ENCODE results near the gene ALG11. TPM values are rescaled to one million over a fixed set of nuclear protein-coding genes. Genes with fewer than 3 reads are reported as not detected.

The ALG11 gene
- total RNA-seq, 1 donor from 2014 or later, result 57.7 TPM

DNA sequence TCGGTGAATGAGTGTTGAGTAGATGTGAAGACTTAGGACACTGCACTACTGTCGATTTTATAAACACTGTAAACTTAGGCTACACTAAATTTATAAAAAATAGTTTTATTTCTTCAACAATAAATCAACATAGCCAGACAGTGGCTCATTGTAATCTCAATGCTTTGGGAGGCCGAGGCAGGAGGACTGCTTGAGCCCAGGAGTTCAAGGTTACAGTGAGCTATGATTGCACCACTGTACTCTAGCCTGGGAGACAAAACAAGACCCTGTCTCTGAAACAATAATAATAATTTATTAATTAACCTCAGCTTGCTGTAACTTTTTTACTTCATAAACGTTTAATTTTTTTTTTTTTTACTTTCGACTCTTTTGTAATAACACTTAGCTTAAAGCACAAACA, 35.3 kb upstream of the ALG11 start:
- Histone ChIP-seq H3K36me3 (ENCODE audit: insufficient read depth, low read length) (no peaks in the 10 kb centered on the region), H3K79me2 (ENCODE audit: insufficient read depth, low read length) (no peaks in the 10 kb centered on the region), H3K4me3 (ENCODE audit: insufficient read depth, low read depth, low read length) (no peak overlapping the region), H2AFZ (ENCODE audit: low read depth, low read length) (no peak overlapping the region), H3K9ac (ENCODE audit: low read length) (no peak overlapping the region), H3K27ac (ENCODE audit: low read depth, low read length) (no peak overlapping the region), H4K20me1 (ENCODE audit: insufficient read depth, low read length) (no peaks in the 10 kb centered on the region), H3K27me3 (ENCODE audit: insufficient read depth, low read length) (no peaks in the 10 kb centered on the region), H3K4me2 (ENCODE audit: low read length) (no peak overlapping the region), H3K4me1 (ENCODE audit: insufficient read depth, low read length) (peaks cover 4% of the 10 kb centered on the region), H3K9me3 (ENCODE audit: insufficient read depth, low read depth, low read length) (no peaks in the 10 kb centered on the region)
- DNase-seq (ENCODE audit: low read depth), result no peak
- peaks cover 3% of the 10 kb centered on the region for H3K9me3 Mint-ChIP-seq (ENCODE audit: unreplicated experiment)
- no peaks in the 10 kb centered on the region for H3K27me3 Mint-ChIP-seq (ENCODE audit: low read depth, unreplicated experiment)
- peaks cover 7% of the 10 kb centered on the region for H3K36me3 Mint-ChIP-seq (ENCODE audit: low read depth, unreplicated experiment)
- no peak for FAIRE-seq
- no peak overlapping the region for H3K4me3 Mint-ChIP-seq (ENCODE audit: unreplicated experiment)
- no peak overlapping the region for H3K27ac Mint-ChIP-seq (ENCODE audit: unreplicated experiment)
- TF ChIP-seq EZH2 (IDR thresholded peaks at IDR 0.05; ENCODE audit: insufficient read depth, low read length) (no peak), CTCF (IDR thresholded peaks at IDR 0.05; ENCODE audit: insufficient read depth, low read depth, low read length) (no peak)
- peaks cover 17% of the 10 kb centered on the region for H3K4me1 Mint-ChIP-seq (ENCODE audit: low read depth, unreplicated experiment)

GRCh38 chr13:51977625-51978024, 34.6 kb upstream of the ALG11 start:
- Mint-ChIP-seq H3K27me3 (ENCODE audit: low read depth, unreplicated experiment) (no peaks in the 10 kb centered on the region), H3K9me3 (ENCODE audit: unreplicated experiment) (peaks cover 3% of the 10 kb centered on the region), H3K27ac (ENCODE audit: unreplicated experiment) (peak overlapping the region; percentile 60), H3K4me3 (ENCODE audit: unreplicated experiment) (no peak overlapping the region), H3K36me3 (ENCODE audit: low read depth, unreplicated experiment) (peaks cover 4% of the 10 kb centered on the region), H3K4me1 (ENCODE audit: low read depth, unreplicated experiment) (peaks cover 15% of the 10 kb centered on the region)
- peaks cover 4% of the 10 kb centered on the region for H3K4me1 ChIP-seq (ENCODE audit: insufficient read depth, low read length)
- no peak for DNase-seq (ENCODE audit: low read depth)
- H3K27me3 ChIP-seq (ENCODE audit: insufficient read depth, low read length), result no peaks in the 10 kb centered on the region
- TF ChIP-seq EZH2 (IDR thresholded peaks at IDR 0.05; ENCODE audit: insufficient read depth, low read length) (no peak), CTCF (IDR thresholded peaks at IDR 0.05; ENCODE audit: insufficient read depth, low read depth, low read length) (no peak)
- FAIRE-seq, result no peak
- no peaks in the 10 kb centered on the region for H4K20me1 ChIP-seq (ENCODE audit: insufficient read depth, low read length)
- H3K4me2 ChIP-seq (ENCODE audit: low read length), result no peak overlapping the region
- no peak overlapping the region for H2AFZ ChIP-seq (ENCODE audit: low read depth, low read length)
- no peaks in the 10 kb centered on the region for H3K79me2 ChIP-seq (ENCODE audit: insufficient read depth, low read length)
- no peak overlapping the region for H3K27ac ChIP-seq (ENCODE audit: low read depth, low read length)
- no peaks in the 10 kb centered on the region for H3K36me3 ChIP-seq (ENCODE audit: insufficient read depth, low read length)
- no peaks in the 10 kb centered on the region for H3K9me3 ChIP-seq (ENCODE audit: insufficient read depth, low read depth, low read length)
- H3K4me3 ChIP-seq (ENCODE audit: insufficient read depth, low read depth, low read length), result no peak overlapping the region
- no peak overlapping the region for H3K9ac ChIP-seq (ENCODE audit: low read length)

- Mint-ChIP-seq H3K27me3 (ENCODE audit: low read depth, unreplicated experiment) (no peaks in the 10 kb centered on the region), H3K4me3 (ENCODE audit: unreplicated experiment) (no peak overlapping the region), H3K36me3 (ENCODE audit: low read depth, unreplicated experiment) (peaks cover 4% of the 10 kb centered on the region), H3K9me3 (ENCODE audit: unreplicated experiment) (peaks cover 5% of the 10 kb centered on the region), H3K4me1 (ENCODE audit: low read depth, unreplicated experiment) (peaks cover 15% of the 10 kb centered on the region), H3K27ac (ENCODE audit: unreplicated experiment) (no peak overlapping the region)
- Histone ChIP-seq H3K36me3 (ENCODE audit: insufficient read depth, low read length) (no peaks in the 10 kb centered on the region), H3K79me2 (ENCODE audit: insufficient read depth, low read length) (no peaks in the 10 kb centered on the region), H3K4me1 (ENCODE audit: insufficient read depth, low read length) (peaks cover 4% of the 10 kb centered on the region), H3K27ac (ENCODE audit: low read depth, low read length) (no peak overlapping the region), H3K4me2 (ENCODE audit: low read length) (no peak overlapping the region), H2AFZ (ENCODE audit: low read depth, low read length) (no peak overlapping the region), H3K9me3 (ENCODE audit: insufficient read depth, low read depth, low read length) (no peaks in the 10 kb centered on the region), H3K9ac (ENCODE audit: low read length) (no peak overlapping the region), H4K20me1 (ENCODE audit: insufficient read depth, low read length) (no peaks in the 10 kb centered on the region), H3K27me3 (ENCODE audit: insufficient read depth, low read length) (no peaks in the 10 kb centered on the region), H3K4me3 (ENCODE audit: insufficient read depth, low read depth, low read length) (no peak overlapping the region)
- DNase-seq (ENCODE audit: low read depth), result no peak
- FAIRE-seq, result no peak
- TF ChIP-seq CTCF (IDR thresholded peaks at IDR 0.05; ENCODE audit: insufficient read depth, low read depth, low read length) (no peak), EZH2 (IDR thresholded peaks at IDR 0.05; ENCODE audit: insufficient read depth, low read length) (no peak)
Measured at GRCh38 chr13:51978796-51979556, 33.2 kb upstream of the ALG11 start.
